Choroid plexus epithelial cell (primary cell): Measurements from ENCODE around the gene CRAT.

Source experiments
- DNase-seq: peaks from one replicate; pipeline ENCODE4 v3.0.0-alpha.2; 2010; ENCODE audit warnings: low read depth
- H3K4me3 ChIP-seq: 2 replicates; pipeline ENCODE4 v1.5.1; 2011; ENCODE audit warnings: low read depth, mild to moderate bottlenecking, control low read depth, low read length, moderate library complexity
- CTCF ChIP-seq: conservative IDR thresholded peaks from 2 replicates; pipeline ENCODE4 v1.5.1; 2011; ENCODE audit warnings: low read depth, mild to moderate bottlenecking, control low read depth, inconsistent platforms, low read length, moderate library complexity

CRAT gene

GRCh38 chr9:129102095-129102525 lies 8.5 kb downstream of the CRAT start:
- no peak for DNase-seq
- H3K4me3 ChIP-seq: no peak overlapping the region
- TF ChIP-seq CTCF: no peak

- DNase-seq: no peak
- TF ChIP-seq CTCF: no peak
- H3K4me3 ChIP-seq: no peak overlapping the region
These were observed 9.3 kb downstream of the CRAT start for GRCh38 chr9:129101279-129101678.

GRCh38 chr9:129100383-129101169 lies 10.0 kb downstream of the CRAT start:
- no peak overlapping the region for H3K4me3 ChIP-seq
- DNase-seq: no peak
- TF ChIP-seq CTCF: no peak

GRCh38 chr9:129098328-129098727 lies 12.3 kb downstream of the CRAT start:
- no peak for DNase-seq
- no peak overlapping the region for H3K4me3 ChIP-seq
- no peak for TF ChIP-seq CTCF

- H3K4me3 ChIP-seq: no peak overlapping the region
- DNase-seq: no peak
- no peak for TF ChIP-seq CTCF
These were observed 12.8 kb downstream of the CRAT start for GRCh38 chr9:129097671-129098306.

- DNase-seq: no peak
- no peak overlapping the region for H3K4me3 ChIP-seq
- TF ChIP-seq CTCF: no peak
These were observed 14.7 kb downstream of the CRAT start for GRCh38 chr9:129095908-129096307.
